GM12875 (cell line): Measurements from ENCODE around the gene RBAK.
"Not testable (repeated sequence)": the region's sequence is repeated elsewhere in the genome, so short reads cannot be mapped to it uniquely, and the experiment has no call there.

Experiments
- H3K4me3 ChIP-seq: one replicate; pipeline ENCODE4 v1.5.1; 2011; ENCODE audit warnings: low read depth, low read length, control low read depth
- CTCF ChIP-seq: IDR thresholded peaks from 2 replicates; pipeline ENCODE4 v1.5.1; 2011; ENCODE audit warnings: low read depth, mild to moderate bottlenecking, control low read depth, inconsistent platforms, low read length, moderate library complexity, borderline replicate concordance; ENCODE audit not compliant: insufficient read depth

Gene RBAK

DNA sequence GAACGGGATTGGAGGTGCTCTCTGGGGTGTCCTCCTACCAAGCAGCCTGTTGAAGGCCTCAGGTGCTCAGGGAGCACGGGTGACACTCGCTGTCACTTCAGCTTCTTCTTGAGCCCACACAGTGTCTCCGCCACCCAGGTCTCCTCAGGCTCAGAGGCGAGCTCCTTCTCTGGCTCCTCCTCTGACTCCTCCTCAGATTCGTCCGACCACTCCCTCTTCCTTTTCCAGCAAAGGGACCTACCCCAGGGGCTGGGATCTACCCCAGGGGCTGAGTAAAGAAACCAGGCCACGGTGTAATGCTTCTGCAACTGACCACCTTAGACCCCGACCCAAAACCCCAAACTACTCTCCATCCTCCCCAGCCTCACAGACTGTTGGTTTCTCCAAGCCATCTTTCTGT lies 9.2 kb upstream of the RBAK start:
- H3K4me3 ChIP-seq = no peak overlapping the region
- no peak for TF ChIP-seq CTCF

GRCh38 chr7:5041047-5041446 lies 4.6 kb upstream of the RBAK start:
- H3K4me3 ChIP-seq = no peak overlapping the region
- no peak for TF ChIP-seq CTCF

- no peak for TF ChIP-seq CTCF
- H3K4me3 ChIP-seq = no peak overlapping the region
Measured at GRCh38 chr7:5043661-5044060, 2.0 kb upstream of the RBAK start.

GRCh38 chr7:5046397-5046732 lies 705 bp downstream of the RBAK start:
- peak overlapping the region; percentile 85 for H3K4me3 ChIP-seq

- H3K4me3 ChIP-seq = not testable (repeated sequence)
Measured at GRCh38 chr7:5047127-5047526, 1.5 kb downstream of the RBAK start.

DNA sequence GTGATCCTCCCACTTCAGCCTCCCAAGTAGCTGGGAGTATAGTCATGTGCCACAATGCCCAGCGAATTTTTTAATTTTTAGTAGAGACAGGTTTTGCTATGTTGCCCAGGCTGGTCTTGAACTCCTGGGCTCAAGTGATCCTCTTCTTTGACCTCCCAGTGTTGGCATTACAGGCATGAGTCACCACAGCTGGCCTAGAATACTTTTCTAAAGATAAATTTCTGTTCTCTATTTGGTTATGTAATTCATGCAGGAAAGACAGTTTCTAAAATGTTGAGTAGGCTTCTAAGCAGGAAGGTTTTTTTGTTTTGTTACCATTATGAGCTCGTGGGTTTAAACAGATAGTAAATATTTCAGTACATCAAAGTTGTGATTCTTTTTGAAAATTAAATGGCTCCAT lies 5.0 kb downstream of the RBAK start:
- H3K4me3 ChIP-seq = no peak overlapping the region
- no peak for TF ChIP-seq CTCF

- H3K4me3 ChIP-seq = not testable (repeated sequence)
Measured at GRCh38 chr7:5051731-5052130, 6.1 kb downstream of the RBAK start.

GRCh38 chr7:5053175-5053574 lies 7.5 kb downstream of the RBAK start:
- no peak overlapping the region for H3K4me3 ChIP-seq
- TF ChIP-seq CTCF = no peak

DNA sequence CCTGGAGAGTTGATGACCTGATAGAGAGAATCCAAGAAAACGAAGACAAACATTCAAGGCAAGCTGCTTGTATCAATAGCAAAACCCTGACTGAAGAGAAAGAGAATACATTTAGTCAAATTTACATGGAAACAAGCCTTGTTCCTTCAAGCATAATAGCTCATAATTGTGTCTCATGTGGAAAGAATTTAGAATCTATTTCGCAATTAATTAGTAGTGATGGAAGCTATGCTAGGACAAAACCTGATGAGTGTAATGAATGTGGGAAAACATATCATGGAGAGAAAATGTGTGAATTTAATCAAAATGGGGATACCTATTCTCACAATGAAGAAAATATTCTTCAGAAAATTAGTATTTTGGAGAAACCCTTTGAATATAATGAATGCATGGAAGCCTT lies 18.0 kb downstream of the RBAK start:
- no peak overlapping the region for H3K4me3 ChIP-seq
- TF ChIP-seq CTCF = no peak
